ENCODE measurements around the gene SEC14L1.
"Not testable (repeated sequence)": the region's sequence is repeated elsewhere in the genome, so short reads cannot be mapped to it uniquely, and the experiment has no call there.

Gene SEC14L1

GRCh38 chr17:77115947-77116346 lies 24.8 kb upstream of the SEC14L1 start:
- DNase-seq (ENCODE audit: insufficient read length, low spot score) (no peak), FAIRE-seq (no peak)

DNA sequence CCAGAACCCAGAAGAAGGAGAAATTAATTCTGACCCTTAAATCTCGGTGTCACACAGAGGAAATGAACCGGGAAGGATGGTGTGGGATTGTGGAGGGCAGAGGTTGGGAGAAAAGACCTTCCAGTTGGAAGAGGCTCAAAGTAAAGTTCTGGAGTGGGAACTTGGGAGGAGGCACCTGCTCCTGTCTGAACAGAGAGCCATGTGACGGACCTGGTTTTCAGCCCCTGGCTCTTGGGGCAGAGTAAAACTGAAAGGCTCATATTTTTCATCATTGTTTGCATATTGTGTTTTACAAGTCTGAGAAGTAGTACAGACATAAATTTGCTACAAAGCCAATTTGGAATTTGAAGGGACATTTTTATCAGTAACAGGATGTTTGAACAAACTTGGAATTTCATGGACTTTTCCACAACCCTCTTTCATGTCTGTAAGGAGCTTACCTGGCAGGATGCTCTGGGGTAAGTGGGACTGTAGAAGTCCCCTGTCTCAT lies 24.4 kb upstream of the SEC14L1 start:
- DNase-seq (ENCODE audit: insufficient read length, low spot score) (no peak), FAIRE-seq (no peak)

DNA sequence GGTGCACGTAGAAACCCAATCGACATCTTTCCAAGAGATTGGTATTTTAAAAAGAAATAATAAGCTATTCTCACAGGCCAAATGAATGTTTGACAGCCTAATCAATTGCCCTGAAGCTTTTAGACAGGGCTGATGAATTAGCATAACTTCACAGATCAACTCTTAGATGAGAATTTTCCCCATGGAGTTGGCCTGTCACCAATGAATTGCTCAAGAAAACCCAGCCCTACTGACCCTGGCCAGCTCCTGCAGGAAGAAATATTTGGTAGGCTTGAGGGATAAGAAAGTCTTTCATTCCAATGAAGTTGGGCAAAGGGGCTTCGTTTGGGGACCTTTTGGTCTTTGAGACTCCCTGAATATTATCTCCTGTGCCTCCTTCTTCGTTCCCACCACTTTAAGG lies 23.4 kb upstream of the SEC14L1 start:
- DNase-seq (ENCODE audit: insufficient read length, low spot score) (no peak), FAIRE-seq (no peak)

DNA sequence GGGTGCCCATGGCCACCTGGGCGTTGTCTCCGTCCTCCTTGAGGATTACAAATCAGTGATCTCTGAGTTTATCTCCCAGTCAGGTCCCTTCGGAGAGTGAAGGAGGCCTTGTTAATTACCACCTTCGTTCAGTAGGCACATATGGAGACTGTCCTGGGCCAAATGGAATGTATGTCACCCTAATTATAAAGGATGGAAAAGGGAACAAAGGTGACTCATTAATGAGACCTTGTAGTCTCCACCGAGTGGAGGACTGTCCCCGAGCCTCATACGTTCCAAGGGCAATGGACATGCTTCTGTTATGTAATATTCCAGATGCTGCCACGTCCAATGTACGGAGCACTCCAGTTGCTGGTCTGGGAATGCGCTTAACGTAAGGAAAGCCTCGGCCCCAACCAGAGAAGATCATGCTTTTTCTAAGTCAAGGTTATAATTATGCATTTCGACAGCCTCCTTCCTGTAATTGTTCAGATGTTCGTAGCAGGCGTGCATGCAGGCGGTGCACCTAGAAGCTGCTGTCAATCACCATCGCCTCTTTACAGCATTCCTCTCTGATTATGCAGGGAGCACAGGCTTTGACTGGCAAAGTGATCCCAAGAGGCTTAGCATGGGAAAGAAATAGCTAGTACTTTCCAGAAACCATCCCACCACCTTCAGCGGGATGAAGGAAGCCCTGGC lies 22.4 kb upstream of the SEC14L1 start:
- no peak for FAIRE-seq
- DNase-seq (ENCODE audit: insufficient read length, low spot score) = no peak

- DNase-seq (ENCODE audit: insufficient read length, low spot score) = no peak
- FAIRE-seq = no peak
These were observed 21.0 kb upstream of the SEC14L1 start for GRCh38 chr17:77119668-77120301.

GRCh38 chr17:77120868-77121267 lies 19.9 kb upstream of the SEC14L1 start:
- FAIRE-seq (no peak), DNase-seq (ENCODE audit: insufficient read length, low spot score) (no peak)

- no peak for DNase-seq (ENCODE audit: insufficient read length, low spot score)
- no peak for FAIRE-seq
These were observed 16.4 kb upstream of the SEC14L1 start for GRCh38 chr17:77124192-77124889.

DNA sequence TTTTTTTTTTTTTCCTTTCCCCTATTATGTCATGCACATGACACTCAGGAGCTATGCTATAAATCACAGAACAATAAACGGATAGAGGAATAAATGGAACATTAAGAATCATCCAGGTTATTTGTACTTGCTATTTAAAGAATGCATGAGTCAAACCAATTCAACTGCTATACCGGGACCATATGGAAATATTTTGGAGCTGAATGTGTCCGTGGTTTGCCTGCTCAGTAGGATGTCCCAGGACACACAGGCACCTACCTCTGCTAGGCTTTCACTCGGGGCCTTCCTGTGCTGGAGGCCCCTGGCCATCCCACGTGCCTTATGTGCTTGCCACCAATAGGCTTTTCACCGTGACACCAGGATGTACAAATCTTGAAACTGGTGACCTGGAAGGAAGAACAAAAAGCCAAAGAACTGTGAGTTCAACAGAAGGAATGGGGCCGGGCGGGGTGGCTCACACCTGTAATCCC lies 15.3 kb upstream of the SEC14L1 start:
- FAIRE-seq = peak; percentile 82

DNA sequence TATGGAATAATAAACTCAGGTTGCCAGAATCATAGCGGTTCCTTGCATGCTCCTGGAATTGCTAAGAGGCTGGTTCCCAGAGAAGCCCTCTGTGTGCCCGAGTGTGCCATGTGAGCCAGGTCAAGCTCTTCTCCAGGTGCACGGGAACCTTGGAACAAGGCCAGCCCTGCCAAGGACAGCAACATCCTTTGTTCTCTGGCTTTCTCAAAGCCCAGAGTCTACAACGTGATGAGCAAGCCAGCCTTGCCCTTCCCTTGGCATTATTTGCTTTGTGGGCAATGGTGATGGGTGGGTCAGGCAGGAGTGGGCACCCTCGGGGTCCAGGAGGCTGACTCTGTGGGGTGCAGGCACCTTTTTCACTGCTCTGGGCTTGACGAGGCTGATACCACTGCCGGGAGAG lies 14.2 kb upstream of the SEC14L1 start:
- DNase-seq (ENCODE audit: insufficient read length, low spot score) (no peak), FAIRE-seq (no peak)

More for the DNA sequence above, 15.3 kb upstream of the SEC14L1 start:
- peak; percentile 98 for DNase-seq (ENCODE audit: insufficient read length, low spot score)

GRCh38 chr17:77127735-77128361 lies 12.9 kb upstream of the SEC14L1 start:
- FAIRE-seq (no peak), DNase-seq (ENCODE audit: insufficient read length, low spot score) (no peak)

GRCh38 chr17:77128896-77129567 lies 11.7 kb upstream of the SEC14L1 start:
- DNase-seq (ENCODE audit: insufficient read length, low spot score) = no peak
- FAIRE-seq = no peak

- no peak for FAIRE-seq
- DNase-seq (ENCODE audit: insufficient read length, low spot score) = no peak
These were observed 11.0 kb upstream of the SEC14L1 start for GRCh38 chr17:77129568-77130301.

- FAIRE-seq = no peak
- DNase-seq (ENCODE audit: insufficient read length, low spot score) = no peak
These were observed 10.2 kb upstream of the SEC14L1 start for GRCh38 chr17:77130525-77130924.

- no peak for DNase-seq (ENCODE audit: insufficient read length, low spot score)
These were observed 8.9 kb upstream of the SEC14L1 start for GRCh38 chr17:77131904-77132303.

DNA sequence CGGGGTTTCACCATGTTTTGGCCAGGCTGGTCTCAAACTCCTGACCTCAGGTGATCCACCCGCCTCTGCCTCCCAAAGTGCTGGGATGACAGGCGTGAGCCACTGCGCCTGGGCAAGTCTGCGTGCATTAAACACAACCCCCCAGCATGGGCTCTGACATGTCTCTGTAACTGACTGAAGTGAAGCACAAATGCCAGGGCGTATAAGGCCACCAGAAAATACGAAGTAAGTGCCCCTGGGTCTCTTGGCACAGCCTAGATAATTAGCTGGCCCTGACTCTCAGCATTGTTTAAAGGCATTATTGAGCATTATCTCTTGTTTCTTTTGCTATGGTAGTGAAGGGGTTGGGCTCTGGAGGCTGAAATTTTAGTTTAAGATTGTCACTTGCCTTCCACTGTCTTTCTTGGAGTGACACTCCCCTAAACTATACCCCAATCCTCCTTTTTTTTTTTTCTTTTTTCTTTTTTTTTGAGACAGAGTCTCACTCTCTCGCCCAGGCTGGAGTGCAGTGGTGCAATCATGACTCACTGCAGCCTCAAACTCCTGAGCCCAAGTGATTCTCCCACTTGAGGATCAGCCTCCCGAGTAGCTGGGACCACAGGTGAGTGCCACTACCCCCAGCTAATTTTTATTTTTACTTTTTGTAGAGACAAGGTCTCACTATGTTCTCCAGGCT lies 8.2 kb upstream of the SEC14L1 start:
- DNase-seq (ENCODE audit: insufficient read length, low spot score) (no peak), FAIRE-seq (no peak)

More at GRCh38 chr17:77131904-77132303, 8.9 kb upstream of the SEC14L1 start:
- FAIRE-seq = no peak

DNA sequence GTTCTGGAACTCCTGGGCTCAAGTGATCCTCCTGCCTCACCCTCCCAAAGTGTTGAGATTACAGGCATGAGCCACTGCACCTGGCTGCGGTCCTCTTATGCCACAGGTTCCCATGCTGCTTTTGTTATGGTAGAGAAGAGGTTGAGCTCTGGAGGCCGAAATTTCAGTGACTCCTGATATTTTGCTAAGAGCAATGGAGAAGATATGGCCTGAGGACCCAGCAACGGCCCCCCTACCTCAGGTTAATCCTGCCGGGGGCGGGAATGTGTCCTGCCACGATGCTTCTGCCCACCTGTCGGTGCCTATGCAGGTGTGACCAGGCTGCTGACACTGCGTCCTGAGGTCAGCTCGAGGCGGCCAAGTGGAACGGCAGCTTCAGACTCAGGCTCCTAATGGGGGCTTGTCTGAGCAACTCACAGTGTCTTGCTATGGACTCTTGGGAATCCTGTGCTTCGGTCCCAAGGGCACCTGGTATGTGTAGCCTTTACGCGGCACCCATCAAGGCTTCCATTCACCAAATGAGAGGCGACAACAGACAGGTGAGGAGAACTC lies 7.6 kb upstream of the SEC14L1 start:
- DNase-seq (ENCODE audit: insufficient read length, low spot score) = no peak
- no peak for FAIRE-seq

DNA sequence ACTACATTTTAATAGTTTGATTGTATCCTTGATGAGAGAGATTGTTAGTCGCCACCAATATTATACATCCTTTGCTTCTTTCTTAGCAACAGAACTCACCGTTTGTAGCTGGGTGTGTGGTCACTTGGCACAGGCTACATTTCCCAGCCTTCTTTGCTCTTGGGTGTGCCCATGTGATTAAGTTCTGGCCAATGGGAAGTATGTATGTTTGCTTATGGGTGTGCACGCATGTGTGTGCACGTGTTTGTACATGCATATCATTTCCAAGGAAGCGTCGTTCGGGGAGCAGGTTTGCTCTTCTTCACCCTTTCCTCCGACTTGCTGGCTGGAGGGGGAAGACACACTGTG lies 4.4 kb upstream of the SEC14L1 start:
- no peak for DNase-seq (ENCODE audit: insufficient read length, low spot score)
- FAIRE-seq = no peak

- no peak for DNase-seq (ENCODE audit: insufficient read length, low spot score)
- FAIRE-seq = no peak
These were observed 3.7 kb upstream of the SEC14L1 start for GRCh38 chr17:77137111-77137510.

DNA sequence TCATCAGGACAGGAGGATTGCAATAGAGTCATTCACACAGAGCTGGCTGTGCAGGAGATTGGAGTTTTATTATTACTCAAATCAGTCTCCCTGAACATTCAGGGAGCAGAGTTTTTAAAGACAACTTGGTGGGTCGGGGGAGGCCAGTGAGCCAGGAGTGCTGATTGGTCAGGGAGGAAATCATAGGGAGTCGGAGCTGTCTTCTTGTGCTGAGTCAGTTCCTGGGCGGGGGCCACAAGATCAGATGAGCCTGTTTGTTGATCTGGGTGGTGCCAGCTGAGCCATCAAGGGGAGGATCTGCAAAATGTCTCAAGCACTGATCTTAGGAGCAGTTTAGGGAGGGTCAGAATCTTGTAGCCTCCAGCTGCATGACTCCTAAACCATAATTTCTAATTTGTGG lies 2.9 kb upstream of the SEC14L1 start:
- not testable (repeated sequence) for FAIRE-seq; DNase-seq (ENCODE audit: insufficient read length, low spot score)

Measured in HTR-8/SVneo (cell line).